Ureter (tissue), 1 donor: ENCODE data around the gene PFN1. TPM values are rescaled to one million over a fixed set of nuclear protein-coding genes. Genes with fewer than 3 reads are reported as not detected.

Experiments used
- DNase-seq: peaks from one replicate; pipeline ENCODE4 v3.0.0-alpha.2; 2020; ENCODE audit warnings: low spot score
- total RNA-seq: library from RNA; stranded (reverse); gene quantifications from one replicate; pipeline ENCODE4 v1.2.4, GENCODE V29; 2023
- donor health status: DM: yes; HTN: yes; CAD: no.

PFN1 gene
- total RNA-seq, 1 donor from 2014 or later: 598 TPM

DNA sequence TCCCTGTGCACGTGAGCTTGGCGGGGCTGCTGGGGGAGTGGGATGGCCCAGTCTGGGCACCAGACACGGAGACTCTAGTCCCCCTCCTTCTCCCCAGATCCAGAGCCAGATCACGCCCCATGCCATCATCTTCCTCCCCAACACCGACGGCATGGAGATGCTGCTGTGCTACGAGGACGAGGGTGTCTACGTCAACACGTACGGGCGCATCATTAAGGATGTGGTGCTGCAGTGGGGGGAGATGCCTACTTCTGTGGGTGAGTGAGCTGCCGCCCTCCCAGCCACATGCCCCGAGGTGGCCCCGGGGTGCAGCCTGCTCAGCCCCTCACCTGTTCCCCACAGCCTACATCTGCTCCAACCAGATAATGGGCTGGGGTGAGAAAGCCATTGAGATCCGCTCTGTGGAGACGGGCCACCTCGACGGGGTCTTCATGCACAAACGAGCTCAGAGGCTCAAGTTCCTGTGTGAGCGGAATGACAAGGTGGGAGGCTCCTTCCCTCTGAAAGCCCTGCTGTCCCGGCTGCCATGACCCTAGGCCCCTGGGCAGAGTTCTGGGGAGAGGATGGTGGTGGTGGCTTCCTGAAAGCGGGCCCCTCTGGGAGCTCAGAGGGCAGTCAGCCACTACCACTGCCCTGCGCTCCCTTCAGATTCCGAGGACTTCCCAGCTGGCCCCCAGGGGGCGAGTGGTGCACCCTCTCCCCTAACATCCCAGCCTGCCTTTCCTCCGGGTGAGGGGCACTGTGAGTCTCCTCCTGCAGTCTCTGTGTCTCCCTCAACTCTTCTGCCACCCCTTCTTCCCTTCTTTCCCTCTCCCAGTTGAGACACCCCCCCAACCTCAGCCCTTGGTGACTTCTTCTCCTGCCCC is 51.8 kb downstream of the PFN1 start:
- DNase-seq: no peak

- DNase-seq: no peak
Observed at GRCh38 chr17:4895657-4896331, 52.5 kb downstream of the PFN1 start.

Other genes starting within 250 kb of the PFN1 start
- 56.9 TPM for gene PELP1, start 244.4 kb downstream of the PFN1 start, total RNA-seq
- gene ARRB2, start 237.9 kb downstream of the PFN1 start, total RNA-seq: 40.8 TPM
- 19.5 TPM for gene MED11, start 217.1 kb downstream of the PFN1 start, total RNA-seq
- 1.7 TPM for gene ZMYND15, start 208.7 kb downstream of the PFN1 start, total RNA-seq
- 26.8 TPM for gene CXCL16, start 208.6 kb downstream of the PFN1 start, total RNA-seq
- not detected for gene TM4SF5, start 176.6 kb downstream of the PFN1 start, total RNA-seq
- 0.89 TPM for gene VMO1, start 162.2 kb downstream of the PFN1 start, total RNA-seq
- not detected for gene GLTPD2, start 159.6 kb downstream of the PFN1 start, total RNA-seq
- 97.9 TPM for gene PSMB6, start 152.4 kb downstream of the PFN1 start, total RNA-seq
- gene PLD2, start 141.4 kb downstream of the PFN1 start, total RNA-seq: 59.1 TPM
- 119 TPM for gene MINK1, start 115.2 kb downstream of the PFN1 start, total RNA-seq
- gene C17orf107, start 49.0 kb downstream of the PFN1 start, total RNA-seq: 4.6 TPM
- gene CHRNE, start 45.4 kb downstream of the PFN1 start, total RNA-seq: 1.2 TPM
- gene GP1BA, start 16.3 kb downstream of the PFN1 start, total RNA-seq: not detected
- 62.0 TPM for gene SLC25A11, start 8.5 kb downstream of the PFN1 start, total RNA-seq
- 129 TPM for gene RNF167, start 8.3 kb downstream of the PFN1 start, total RNA-seq
- 6.2 TPM for gene ENO3, start 2.6 kb upstream of the PFN1 start, total RNA-seq
- 66.4 TPM for gene SPAG7, start 19.3 kb upstream of the PFN1 start, total RNA-seq
- 86.0 TPM for gene CAMTA2, start 39.1 kb upstream of the PFN1 start, total RNA-seq
- 1.1 TPM for gene INCA1, start 49.0 kb upstream of the PFN1 start, total RNA-seq
- gene KIF1C, start 49.4 kb upstream of the PFN1 start, total RNA-seq: 141 TPM
- 2.5 TPM for gene SLC52A1, start 86.9 kb upstream of the PFN1 start, total RNA-seq
- gene ZFP3, start 129.9 kb upstream of the PFN1 start, total RNA-seq: 9.1 TPM
- gene ZNF232, start 163.3 kb upstream of the PFN1 start, total RNA-seq: 5.9 TPM
- 0.08 TPM for gene USP6, start 167.5 kb upstream of the PFN1 start, total RNA-seq
- 13.5 TPM for gene ZNF594, start 243.3 kb upstream of the PFN1 start, total RNA-seq